GM10266 (cell line): ENCODE results near the gene UBL3.

Source experiments
- DNase-seq: peaks from one replicate; pipeline ENCODE4 v3.0.0; 2012; ENCODE audit errors: extremely low spot score
- CTCF ChIP-seq: IDR thresholded peaks from 2 replicates; pipeline ENCODE4 v1.5.1; 2012; ENCODE audit warnings: mild to moderate bottlenecking, low read depth; ENCODE audit not compliant: control insufficient read depth, insufficient read depth; ENCODE audit errors: missing control alignments

The UBL3 gene

GRCh38 chr13:29740961-29741360 is 109.5 kb downstream of the UBL3 start:
- DNase-seq, result no peak
- TF ChIP-seq CTCF, result no peak

GRCh38 chr13:29737061-29737460 is 113.4 kb downstream of the UBL3 start:
- no peak for TF ChIP-seq CTCF
- DNase-seq, result no peak

GRCh38 chr13:29733147-29733611 is 117.2 kb downstream of the UBL3 start:
- DNase-seq, result no peak
- TF ChIP-seq CTCF, result no peak

GRCh38 chr13:29730253-29730652 is 120.2 kb downstream of the UBL3 start:
- no peak for DNase-seq
- TF ChIP-seq CTCF, result no peak

- TF ChIP-seq CTCF, result no peak
- no peak for DNase-seq
Observed at GRCh38 chr13:29722415-29722814, 128.0 kb downstream of the UBL3 start.

GRCh38 chr13:29721766-29722165 is 128.7 kb downstream of the UBL3 start:
- TF ChIP-seq CTCF, result no peak
- no peak for DNase-seq

- DNase-seq, result no peak
- no peak for TF ChIP-seq CTCF
Observed at GRCh38 chr13:29718694-29719093, 131.7 kb downstream of the UBL3 start.
